HepG2 (cell line): ENCODE data around the gene SLC25A36. TPM values are rescaled to one million over a fixed set of nuclear protein-coding genes. Genes with fewer than 3 reads are reported as not detected.

Experiments used
- ATAC-seq: fragments of 200-7000 bp; cut with Tn5 transposase; 3 replicates; pipeline ENCODE4 v1.9.1; 2020; ENCODE audit warnings: mild to moderate bottlenecking, moderate library complexity
- BruUV-seq: library from RNA; stranded (reverse); fragments of 400-500 nt; replicated peaks from 2 replicates; lab custom pipeline; 2021; lab: Mats Ljungman, UMichigan
- CTCF ChIA-PET: fragments of 300-600 bp; formaldehyde crosslinking; extraction: SDS; loops from one replicate; lab custom pipeline; 2021; ENCODE audit warnings: low total read pairs, inconsistent platforms, low intra/inter-chr PET ratio; lab: Yijun Ruan, JAX
- POLR2A ChIA-PET: fragments of 350-600 bp; sonication (Branson Sonifier 250); formaldehyde crosslinking; loops from one replicate; lab custom pipeline; 2020; ENCODE audit warnings: antibody characterized with exemption, inconsistent platforms; lab: Yijun Ruan, JAX
- DNase-seq: peaks from one replicate; pipeline ENCODE4 v3.0.0-alpha.2; 2015; ENCODE audit warnings: low spot score
- FAIRE-seq: peaks from 3 replicates; lab custom pipeline; 2011; peaks lifted over from hg19 to GRCh38; lab: Jason Lieb, UNC
- H2AFZ ChIP-seq: one replicate; pipeline ENCODE4 v1.6.1; 2011; ENCODE audit warnings: low read length, inconsistent platforms
- H3K27ac ChIP-seq: fragments of 300-600 bp; 3 replicates; pipeline ENCODE4 v1.8.0; 2011; ENCODE audit warnings: mixed run types, mild to moderate bottlenecking, mixed read lengths, low read length, inconsistent platforms; ENCODE audit not compliant: insufficient read depth; ENCODE audit errors: extremely low read length
- H3K27me3 ChIP-seq, 2 experiments: fragments of 200-600 bp in 1 of 2; 2 replicates in 1 of 2; 3 replicates in 1 of 2; pipeline versions ENCODE4 v1.6.0 to v1.8.0; 2011; ENCODE audit warnings: low read length in 2 of 2, mild to moderate bottlenecking in 2 of 2, moderate library complexity in 2 of 2, inconsistent platforms in 1 of 2; ENCODE audit not compliant: insufficient read depth in 2 of 2, control insufficient read depth in 1 of 2
- H3K36me3 ChIP-seq, 2 experiments: fragments of 200-600 bp in 1 of 2; replicated peaks in 1 of 2; 2 replicates in 1 of 2; 3 replicates in 1 of 2; pipeline versions ENCODE4 v1.5.1 to v1.8.0; 2011; ENCODE audit warnings: low read length in 2 of 2, inconsistent platforms in 1 of 2; ENCODE audit not compliant: insufficient read depth in 2 of 2, control insufficient read depth in 1 of 2
- H3K4me1 ChIP-seq: 2 replicates; pipeline ENCODE4 v1.5.1; 2012; ENCODE audit warnings: low read length, inconsistent platforms; ENCODE audit not compliant: insufficient read depth
- H3K4me2 ChIP-seq: 2 replicates; pipeline ENCODE4 v1.6.0; 2011; ENCODE audit warnings: low read depth, low read length, inconsistent platforms
- H3K4me3 ChIP-seq, 3 experiments: fragments of 200-600 bp in 1 of 3; sonication (generic), shearing (Covaris generic) in 1 of 3; replicated peaks in 1 of 3; 2 replicates each; pipeline ENCODE4 v1.5.1; 2011 to 2016; ENCODE audit warnings: low read length in 3 of 3, inconsistent platforms in 2 of 3, low read depth in 2 of 3, mild to moderate bottlenecking in 2 of 3, control low read depth in 1 of 3, mixed read lengths in 1 of 3; ENCODE audit not compliant: insufficient read depth in 1 of 3
- H3K79me2 ChIP-seq: one replicate; pipeline ENCODE4 v1.6.1; 2011; ENCODE audit warnings: low read length, inconsistent platforms; ENCODE audit not compliant: insufficient read depth
- H3K9ac ChIP-seq: 2 replicates; pipeline ENCODE4 v1.6.0; 2011; ENCODE audit warnings: mild to moderate bottlenecking, low read depth, low read length, inconsistent platforms; ENCODE audit not compliant: insufficient read depth
- H3K9me3 ChIP-seq: 2 replicates; pipeline ENCODE4 v1.5.1; 2012; ENCODE audit warnings: mild to moderate bottlenecking, low read length
- H4K20me1 ChIP-seq: 2 replicates; pipeline ENCODE4 v1.6.0; 2011; ENCODE audit warnings: inconsistent platforms, mild to moderate bottlenecking, low read length, moderate library complexity; ENCODE audit not compliant: insufficient read depth
- AHR ChIP-seq: IDR thresholded peaks from 2 replicates; pipeline ENCODE4 v1.6.1; 2018; ENCODE audit warnings: missing genetic modification reagents, missing compliant biosample characterization
- ASH2L ChIP-seq: fragments of 300-600, 200-600 bp; sonication (generic); IDR thresholded peaks from 2 replicates; pipeline ENCODE4 v1.7.0; 2017; ENCODE audit warnings: low read depth, mild to moderate bottlenecking, moderate library complexity, mixed read lengths, low read length; ENCODE audit not compliant: insufficient read length
- ATF4 ChIP-seq, 2 experiments: fragments of 450-650 bp in 1 of 2; sonication (generic) in 1 of 2; formaldehyde crosslinking; IDR thresholded peaks; 2 replicates each; pipeline versions ENCODE4 v1.5.0 to v1.8.0; 2020 to 2022; ENCODE audit warnings: mild to moderate bottlenecking in 1 of 2, missing genetic modification reagents in 1 of 2
- CC2D1A ChIP-seq: sonication (generic); formaldehyde crosslinking; IDR thresholded peaks from 2 replicates; pipeline ENCODE4 v1.8.1; 2023; ENCODE audit warnings: mild to moderate bottlenecking, missing genetic modification reagents
- CEBPG ChIP-seq: IDR thresholded peaks from 2 replicates; pipeline ENCODE4 v1.6.1; 2016
- CREB1 ChIP-seq, 2 experiments: fragments of 450-650 bp in 1 of 2; IDR thresholded peaks; 2 replicates each; pipeline ENCODE4 v1.6.1; 2016 to 2017; ENCODE audit warnings: control low read depth in 1 of 2, mild to moderate bottlenecking in 1 of 2, missing compliant biosample characterization in 1 of 2, missing genetic modification characterization in 1 of 2
- ETV6 ChIP-seq: sonication (generic); formaldehyde crosslinking; conservative IDR thresholded peaks from 2 replicates; pipeline ENCODE4 v1.4.0; 2020; ENCODE audit warnings: missing genetic modification reagents
- FOXC1 ChIP-seq: sonication (generic); formaldehyde crosslinking; IDR thresholded peaks from 2 replicates; pipeline ENCODE4 v1.8.0; 2022; ENCODE audit warnings: mild to moderate bottlenecking, missing genetic modification reagents, borderline replicate concordance
- MTA3 ChIP-seq: sonication (generic); formaldehyde crosslinking; IDR thresholded peaks from 2 replicates; pipeline ENCODE4 v1.4.0; 2020; ENCODE audit warnings: missing genetic modification reagents
- MTF2 ChIP-seq: sonication (generic); formaldehyde crosslinking; IDR thresholded peaks from 2 replicates; pipeline ENCODE4 v1.5.0; 2020; ENCODE audit warnings: missing genetic modification reagents, borderline replicate concordance
- NBN ChIP-seq: fragments of 450-650 bp; conservative IDR thresholded peaks from 2 replicates; pipeline ENCODE4 v1.6.1; 2017
- NFKB2 ChIP-seq: sonication (generic); formaldehyde crosslinking; IDR thresholded peaks from 2 replicates; pipeline ENCODE4 v1.4.0; 2020; ENCODE audit warnings: missing genetic modification reagents, borderline replicate concordance
- NFKBIZ ChIP-seq: IDR thresholded peaks from 2 replicates; pipeline ENCODE4 v1.6.1; 2018; ENCODE audit warnings: missing genetic modification reagents, missing compliant biosample characterization
- NR1H2 ChIP-seq: sonication (generic); formaldehyde crosslinking; IDR thresholded peaks from 2 replicates; pipeline ENCODE4 v1.8.1; 2022; ENCODE audit warnings: low read depth, missing genetic modification reagents, borderline replicate concordance
- RBFOX2 ChIP-seq: fragments of 200-400 bp; formaldehyde crosslinking; IDR thresholded peaks from 2 replicates; pipeline ENCODE4 v1.6.1; 2017; ENCODE audit warnings: low read depth, mild to moderate bottlenecking, low read length
- SMC3 ChIP-seq: IDR thresholded peaks from 2 replicates; pipeline ENCODE4 v1.6.1; 2011; ENCODE audit warnings: low read length, improper control_type of control experiment
- STAG1 ChIP-seq: sonication (generic); formaldehyde crosslinking; IDR thresholded peaks from 2 replicates; pipeline ENCODE4 v1.4.0; 2020; ENCODE audit warnings: missing genetic modification reagents
- ZMAT3 ChIP-seq: sonication (generic); formaldehyde crosslinking; conservative IDR thresholded peaks from 2 replicates; pipeline ENCODE4 v1.7.0; 2021; ENCODE audit warnings: missing genetic modification reagents
- ZNF441 ChIP-seq: sonication (generic); formaldehyde crosslinking; IDR thresholded peaks from 2 replicates; pipeline ENCODE4 v1.7.0; 2021; ENCODE audit warnings: missing genetic modification reagents, borderline replicate concordance
- ZNF451 ChIP-seq: sonication (generic); formaldehyde crosslinking; IDR thresholded peaks from 2 replicates; pipeline ENCODE4 v1.5.0; 2020; ENCODE audit warnings: mild to moderate bottlenecking, missing genetic modification reagents
- WGBS: methylation state at CpG from one replicate; pipeline ENCODE4 v1.1.6; 2017; ENCODE audit warnings: low lambda C conversion rate; 5-methylcytosine and 5-hydroxymethylcytosine counted together
- in situ Hi-C: cut with HindIII; loops from 2 replicates; pipeline ENCODE4 v1.10.0; 2017; ENCODE audit warnings: low pct_unique_long_range_greater_than_20kb; ENCODE audit not compliant: extremely low pct_ligation_motif_present
- intact Hi-C: fragments of 100-400 bp; cut with micrococcal nuclease; formaldehyde crosslinking; loops from one replicate; pipeline ENCODE4 v1.10.0; 2022; ENCODE audit not compliant: unreplicated experiment
- polyA plus RNA-seq, 8 experiments: library from polyadenylated mRNA; depleted of rRNA in 3 of 8; stranded (reverse) in 7 of 8; unstranded in 1 of 8; fragments of >200 nt; fragmentation: Illumina TruSeq in 4 of 8; extraction: Trizol in 4 of 8; gene quantifications; 2 replicates each; pipeline versions ENCODE4 v1.2.1 to v1.2.3, GENCODE V29; 2011 to 2016; ENCODE audit warnings: low read depth in 4 of 8, missing spikeins in 1 of 8, mixed read lengths in 1 of 8; ENCODE audit not compliant: insufficient read depth in 1 of 8
- total RNA-seq, 5 experiments: library from RNA; depleted of rRNA; stranded (reverse); fragments of >200 nt; fragmentation: Illumina TruSeq; extraction: Trizol; gene quantifications; 2 replicates each; pipeline ENCODE4 v1.2.3, GENCODE V29; 2016; ENCODE audit warnings: low read depth in 1 of 5
- TF ChIP-seq, protein P1 (sequence below): sonication (generic); formaldehyde crosslinking; conservative IDR thresholded peaks from 2 replicates; pipeline ENCODE4 v1.4.0; 2020; ENCODE audit warnings: missing genetic modification reagents

The SLC25A36 gene
- total and polyA plus RNA-seq, 2 of the 13 experiments (the other 11 are each of a cell fraction or from before 2014, with no cell fraction given), result 30.6 to 85.6 TPM

DNA sequence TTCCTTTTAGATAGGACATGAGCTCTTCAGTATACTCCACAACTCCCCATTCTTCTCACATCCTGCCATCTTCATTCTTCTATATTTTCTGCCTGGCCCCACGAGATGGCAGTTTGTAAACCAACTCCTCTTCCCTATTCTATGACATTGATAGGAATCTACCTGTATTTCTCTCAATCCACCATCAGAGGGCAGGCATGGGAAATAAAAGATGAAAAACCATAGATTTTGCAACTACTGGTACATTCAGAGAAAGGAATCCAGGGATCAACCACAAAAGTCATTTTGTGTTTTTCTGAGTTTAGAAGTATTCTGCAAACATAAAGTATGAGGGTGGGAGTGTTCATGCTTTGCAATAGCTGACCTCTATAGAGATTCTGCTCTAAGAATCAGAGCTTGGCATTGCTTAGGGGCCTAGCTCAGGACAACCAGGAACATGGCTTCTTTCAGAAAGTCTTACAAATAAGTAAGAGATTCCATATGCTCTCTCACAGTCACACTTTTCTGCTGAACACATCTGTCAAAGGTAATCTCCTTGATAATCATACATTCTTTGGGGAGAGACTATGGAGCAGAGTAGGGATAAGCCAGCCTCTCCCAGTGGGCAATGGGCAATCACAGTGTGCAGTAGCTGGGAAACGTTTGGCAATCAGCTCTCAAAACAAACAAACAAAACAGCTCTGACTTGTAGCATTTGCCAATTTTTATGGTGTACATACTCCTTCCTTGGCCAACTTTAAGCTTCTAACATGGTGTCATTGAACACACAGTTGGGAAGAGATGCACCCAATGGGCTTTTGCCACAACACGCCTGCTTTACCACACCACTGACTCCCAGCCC is 43.1 kb upstream of the SLC25A36 start (continued):
- TF ChIP-seq RBFOX2 (no peak), ATF4 (CRISPR knock-in tag; IDR thresholded peaks at IDR 0.05) (0 out of 4 replicates have a peak, but pooled peaks of 1 of the 2 experiments have one; percentile 23), CREB1 (IDR thresholded peaks at IDR 0.05) (no peak), CREB1 (CRISPR knock-in tag; IDR thresholded peaks at IDR 0.05) (0 out of 2 replicates have a peak, but pooled peaks have one; percentile 14), STAG1 (CRISPR knock-in tag) (peak; percentile 70), MTA3 (CRISPR knock-in tag) (no peak), CEBPG (CRISPR knock-in tag) (0 out of 2 replicates have a peak, but pooled peaks have one; percentile 10)

- Histone ChIP-seq H3K27ac (no peak overlapping the region), H4K20me1 (no peaks in the 10 kb centered on the region), H3K36me3 (no peaks in the 10 kb centered on the region), H3K4me3 (no peak overlapping the region), H3K27me3 (no peaks in the 10 kb centered on the region; a peak in 1 of 5 replicates), H3K9me3 (no peaks in the 10 kb centered on the region), H3K79me2 (no peaks in the 10 kb centered on the region), H2AFZ (no peak overlapping the region), H3K9ac (no peak overlapping the region), H3K4me1 (no peaks in the 10 kb centered on the region), H3K4me2 (no peak overlapping the region)
- no TSS peak for BruUV-seq
- CTCF ChIA-PET, result interaction anchor here (1.7 to 2.7 kb wide), 3 partner anchors 73 to 292 kb away, joined by 16 to 21 read pairs (median 20); no protein-coding TSS in a partner anchor
- intact Hi-C loops, result no loop called here
- FAIRE-seq, result no peak
- no peak for DNase-seq
- no peak for ATAC-seq
- POLR2A ChIA-PET, result no interaction called here
- in situ Hi-C loops, result loop anchor here (10.0 kb wide), 1 partner anchor 205 kb away; no protein-coding TSS in a partner anchor
- WGBS, result 0% methylated on average over 1 of the region's 1 CpG
- TF ChIP-seq ASH2L (no peak), SMC3 (no peak), AHR (CRISPR knock-in tag) (no peak), NFKB2 (no peak), NR1H2 (CRISPR knock-in tag) (no peak), ETV6 (CRISPR knock-in tag) (no peak), ZNF451 (CRISPR knock-in tag) (no peak), ZNF441 (CRISPR knock-in tag) (no peak), NBN (no peak), MTF2 (CRISPR knock-in tag) (no peak), ZMAT3 (no peak), NFKBIZ (CRISPR knock-in tag) (no peak), FOXC1 (CRISPR knock-in tag) (no peak), CC2D1A (CRISPR knock-in tag) (no peak)
- TF ChIP-seq, protein P1, sequence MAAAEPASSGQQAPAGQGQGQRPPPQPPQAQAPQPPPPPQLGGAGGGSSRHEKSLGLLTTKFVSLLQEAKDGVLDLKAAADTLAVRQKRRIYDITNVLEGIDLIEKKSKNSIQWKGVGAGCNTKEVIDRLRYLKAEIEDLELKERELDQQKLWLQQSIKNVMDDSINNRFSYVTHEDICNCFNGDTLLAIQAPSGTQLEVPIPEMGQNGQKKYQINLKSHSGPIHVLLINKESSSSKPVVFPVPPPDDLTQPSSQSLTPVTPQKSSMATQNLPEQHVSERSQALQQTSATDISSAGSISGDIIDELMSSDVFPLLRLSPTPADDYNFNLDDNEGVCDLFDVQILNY, result no peak
These were observed 42.3 kb upstream of the SLC25A36 start for GRCh38 chr3:140899363-140899762.
